HG03060 (cell line): Measurements from ENCODE around the gene TCHP.
"Not testable (repeated sequence)": the region's sequence is repeated elsewhere in the genome, so short reads cannot be mapped to it uniquely, and the experiment has no call there.

Source experiments
- ATAC-seq: cut with Tn5 transposase; IDR thresholded peaks from one replicate; pipeline ENCODE4 v1.9.1; 2021; ENCODE audit warnings: low read depth, moderate number of reproducible peaks; ENCODE audit not compliant: unreplicated experiment

The TCHP gene

DNA sequence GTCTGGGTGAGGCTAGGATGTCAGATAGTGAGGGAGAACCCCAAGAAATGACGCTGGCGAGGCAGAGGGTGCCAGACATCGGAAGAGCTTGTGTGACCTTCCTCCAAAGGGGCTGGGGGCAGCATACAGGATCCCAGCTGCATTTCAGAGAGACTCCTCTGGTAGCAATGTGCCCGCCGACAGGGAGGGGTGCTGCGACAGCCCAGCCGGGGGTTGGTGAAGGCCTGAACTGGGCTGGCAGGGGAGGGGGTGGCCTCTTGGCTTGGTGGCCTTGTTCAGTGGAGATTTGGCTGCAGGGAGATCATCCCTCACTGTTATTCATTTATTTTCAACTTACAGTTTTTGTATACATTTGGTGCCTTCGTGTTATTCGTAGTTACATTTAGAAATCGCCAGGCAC is 5.2 kb downstream of the TCHP start:
- no peak for ATAC-seq

DNA sequence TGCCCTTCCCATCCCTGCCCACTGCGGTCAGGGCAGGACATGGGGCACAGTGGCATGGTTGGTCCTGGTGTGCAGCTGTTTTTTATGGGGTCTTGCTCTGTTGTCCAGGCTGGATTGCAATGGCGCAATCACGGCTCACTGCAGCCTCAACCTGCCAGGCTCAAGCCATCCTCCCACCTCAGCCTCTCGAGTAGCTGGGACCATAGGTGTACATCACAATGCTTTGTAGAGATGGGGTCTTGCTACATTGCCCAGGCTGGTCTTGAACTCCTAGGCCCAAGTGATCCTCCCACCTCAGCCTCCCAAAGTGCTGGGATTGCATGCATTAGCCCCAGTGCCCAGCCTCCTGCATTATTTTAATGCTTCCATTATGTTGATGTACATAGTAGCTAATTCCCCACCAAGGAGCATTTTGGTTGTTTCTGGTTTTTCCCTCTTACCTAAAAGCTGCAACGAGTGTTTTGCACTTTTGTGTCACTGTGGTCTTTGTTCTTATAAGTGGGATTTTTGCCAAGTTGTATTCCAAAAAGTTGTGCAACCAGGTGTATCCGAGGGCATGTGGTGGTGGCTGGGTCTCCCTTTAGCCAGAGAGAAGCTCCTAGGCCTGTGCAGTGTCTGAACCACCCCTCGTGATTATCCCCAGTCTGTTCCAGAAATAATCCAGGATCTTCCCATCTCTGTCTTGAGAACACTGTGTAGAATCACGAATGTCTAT is 10.3 kb downstream of the TCHP start:
- ATAC-seq, result no peak

DNA sequence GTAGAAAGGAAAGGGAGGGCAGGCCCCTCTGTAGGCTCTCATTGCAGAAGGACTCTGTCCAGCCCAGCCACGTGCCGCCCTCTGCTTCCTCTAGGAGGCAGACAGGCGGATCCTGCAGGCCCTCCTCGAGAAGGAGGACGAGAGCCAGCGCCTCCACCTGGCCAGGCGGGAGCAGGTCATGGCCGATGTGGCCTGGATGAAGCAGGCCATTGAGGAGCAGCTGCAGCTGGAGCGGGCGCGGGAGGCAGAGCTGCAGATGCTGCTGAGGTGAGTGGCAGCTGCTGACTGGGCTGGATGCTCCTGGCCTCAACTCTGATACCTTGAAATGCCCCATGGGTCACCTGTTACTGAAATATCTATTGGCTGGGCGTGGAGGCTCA is 10.9 kb downstream of the TCHP start:
- no peak for ATAC-seq

DNA sequence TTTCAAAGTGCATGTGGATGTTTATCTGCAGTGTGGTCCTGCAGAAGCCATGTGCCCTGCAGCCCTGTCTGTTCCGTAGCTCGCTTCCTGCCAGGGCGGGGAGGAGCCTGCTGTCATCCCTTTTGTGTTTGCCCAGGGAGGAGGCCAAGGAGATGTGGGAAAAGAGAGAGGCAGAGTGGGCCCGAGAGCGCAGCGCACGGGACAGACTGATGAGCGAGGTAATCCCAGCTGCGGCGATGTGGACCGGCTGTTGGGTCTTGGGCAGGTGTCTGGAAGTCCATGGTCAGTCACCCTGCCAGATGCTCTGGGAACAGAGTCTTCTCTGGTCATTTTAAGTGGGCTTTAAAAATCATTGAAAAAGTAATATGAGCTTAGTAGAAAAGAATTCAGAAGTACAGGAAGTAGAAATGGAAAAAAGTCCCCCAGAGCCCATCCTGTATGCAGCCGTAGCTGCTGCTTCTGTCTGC is 12.8 kb downstream of the TCHP start:
- ATAC-seq, result no peak

DNA sequence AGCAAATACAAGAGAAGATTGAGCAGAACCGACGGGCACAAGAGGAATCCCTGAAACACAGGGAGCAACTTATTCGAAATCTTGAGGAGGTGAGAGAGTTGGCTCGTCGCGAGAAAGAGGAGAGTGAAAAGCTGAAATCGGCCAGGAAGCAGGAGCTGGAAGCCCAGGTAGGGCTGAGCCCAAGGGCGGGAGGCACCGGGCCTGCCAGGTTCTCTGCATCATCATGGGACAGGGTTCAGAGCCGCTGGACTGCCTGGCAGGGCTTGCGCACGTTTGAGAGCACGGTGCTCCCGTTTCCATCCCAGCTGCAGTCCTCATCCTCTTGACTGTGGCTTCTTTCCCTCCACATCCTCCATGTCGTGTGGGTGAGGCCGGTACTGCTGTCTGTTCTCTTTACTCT is 14.4 kb downstream of the TCHP start:
- ATAC-seq, result no peak

DNA sequence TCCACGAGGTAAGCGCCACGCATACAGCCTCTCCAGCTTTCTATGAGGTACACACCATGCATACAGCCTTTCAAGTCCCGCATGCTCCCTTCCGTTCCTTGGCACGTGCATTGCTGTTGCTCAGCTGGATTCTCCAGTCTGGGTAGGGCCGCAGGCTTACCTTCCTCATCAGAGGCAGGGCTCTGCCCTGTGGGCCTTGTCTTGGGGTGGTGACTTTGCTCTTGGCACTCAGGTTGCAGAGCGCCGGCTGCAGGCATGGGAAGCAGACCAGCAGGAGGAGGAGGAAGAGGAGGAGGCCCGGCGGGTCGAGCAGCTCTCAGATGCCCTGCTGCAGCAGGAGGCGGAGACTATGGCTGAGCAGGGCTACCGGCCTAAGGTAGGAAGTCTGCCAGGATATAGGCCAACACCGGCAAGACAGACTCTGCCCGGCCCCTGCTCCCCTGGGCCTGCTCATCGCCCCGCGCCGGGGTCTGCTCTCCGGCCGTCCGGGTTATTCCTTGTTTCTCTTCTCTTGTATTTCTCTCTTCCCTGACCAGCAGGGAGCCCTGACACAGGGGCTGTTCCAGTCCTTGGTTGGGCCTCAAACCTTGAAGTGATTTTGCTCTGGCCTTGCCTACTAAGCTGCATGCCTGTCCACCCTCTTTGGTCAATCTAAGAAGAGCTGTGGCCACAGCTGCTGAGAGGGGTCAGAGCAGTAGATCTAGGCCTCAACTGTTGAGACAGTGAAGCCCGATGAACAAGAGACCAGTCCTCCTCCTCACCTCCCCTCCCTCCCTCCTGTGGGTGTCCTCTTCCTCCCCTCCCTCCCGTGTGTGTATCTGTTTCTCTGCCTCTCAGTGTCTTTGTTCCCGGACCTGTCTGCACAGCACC is 15.3 kb downstream of the TCHP start:
- ATAC-seq, result no peak

DNA sequence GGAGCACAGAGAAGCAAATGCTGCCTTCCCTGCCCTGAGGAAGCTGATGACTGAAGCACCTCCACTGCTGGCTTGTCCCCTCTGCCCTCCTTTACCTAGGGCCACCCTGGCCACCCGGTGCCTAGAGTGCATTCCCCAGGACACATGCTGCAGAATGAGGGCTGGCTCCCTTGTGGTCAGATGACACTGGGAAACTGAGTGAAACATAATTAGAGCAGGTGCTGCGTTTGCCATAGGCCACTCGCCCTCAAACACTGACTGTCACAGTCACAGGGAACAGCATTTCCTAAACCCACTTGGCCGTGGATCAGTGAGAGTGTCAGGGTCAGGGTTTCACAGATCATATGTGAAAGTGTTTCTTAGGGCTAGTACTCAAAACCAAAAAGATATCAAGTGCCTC is 16.0 kb downstream of the TCHP start:
- no peak for ATAC-seq

DNA sequence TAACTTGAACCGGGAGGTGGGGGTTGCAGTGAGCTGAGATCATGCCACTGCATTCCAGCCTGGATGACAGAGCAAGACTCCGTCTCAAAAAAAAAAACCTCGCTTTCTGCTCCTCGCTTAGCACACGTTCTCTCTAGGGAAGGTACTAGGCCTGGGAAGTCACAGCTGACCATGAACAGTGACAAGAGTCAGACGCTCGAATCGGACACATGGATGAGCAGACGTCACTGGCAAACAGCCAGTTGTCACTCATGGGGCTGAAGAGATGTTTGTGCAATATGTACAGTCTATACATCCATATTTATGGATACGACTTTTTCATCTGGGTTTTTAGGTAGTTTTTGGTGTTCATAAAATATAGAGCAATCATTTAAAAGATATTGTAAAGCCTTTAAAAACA is 19.4 kb downstream of the TCHP start:
- no peak for ATAC-seq

DNA sequence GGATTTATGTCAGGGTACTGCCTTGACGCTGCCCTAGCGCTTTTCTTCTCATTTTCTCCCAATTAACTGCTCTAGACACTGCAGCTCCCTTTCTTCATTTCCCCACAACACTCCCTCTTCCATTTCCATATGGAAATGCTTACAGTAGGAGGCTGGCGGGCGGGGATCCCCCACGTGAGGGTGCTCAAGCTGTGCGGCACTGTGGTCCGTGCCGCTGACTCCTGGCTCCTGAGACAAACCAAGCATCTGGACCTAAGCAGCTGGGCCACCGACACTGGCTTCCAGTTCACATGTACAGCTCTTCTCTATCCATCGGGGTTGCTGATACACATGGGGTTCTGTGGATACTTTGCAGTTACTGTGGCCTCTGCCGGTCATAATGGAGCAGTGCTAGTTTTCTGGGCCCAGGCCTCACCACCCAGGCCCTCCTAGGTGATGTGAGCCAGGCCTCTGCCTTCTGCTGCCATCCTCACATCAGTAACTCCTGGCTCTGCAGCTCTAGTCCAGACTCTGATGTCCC is 20.2 kb downstream of the TCHP start:
- ATAC-seq, result no peak

DNA sequence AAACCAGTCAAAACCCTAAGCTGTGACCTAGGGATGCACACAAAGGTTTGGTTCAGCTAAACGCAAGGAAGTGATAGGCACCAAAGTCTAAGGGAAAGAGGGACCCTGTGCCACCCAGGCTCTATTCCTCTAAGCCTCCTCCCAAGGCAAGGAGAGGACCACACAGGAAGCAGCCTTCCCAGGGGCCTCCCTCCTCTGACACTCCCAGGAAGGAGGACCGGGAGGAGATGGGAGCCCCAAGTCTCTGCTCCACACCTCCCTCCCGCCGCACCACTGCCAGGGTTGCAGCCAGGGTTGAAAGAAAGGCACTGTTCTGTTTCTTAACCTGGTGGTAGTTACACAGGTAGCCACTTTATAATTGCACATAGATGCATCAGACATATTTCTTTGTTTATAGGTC is 21.9 kb downstream of the TCHP start:
- no peak for ATAC-seq

DNA sequence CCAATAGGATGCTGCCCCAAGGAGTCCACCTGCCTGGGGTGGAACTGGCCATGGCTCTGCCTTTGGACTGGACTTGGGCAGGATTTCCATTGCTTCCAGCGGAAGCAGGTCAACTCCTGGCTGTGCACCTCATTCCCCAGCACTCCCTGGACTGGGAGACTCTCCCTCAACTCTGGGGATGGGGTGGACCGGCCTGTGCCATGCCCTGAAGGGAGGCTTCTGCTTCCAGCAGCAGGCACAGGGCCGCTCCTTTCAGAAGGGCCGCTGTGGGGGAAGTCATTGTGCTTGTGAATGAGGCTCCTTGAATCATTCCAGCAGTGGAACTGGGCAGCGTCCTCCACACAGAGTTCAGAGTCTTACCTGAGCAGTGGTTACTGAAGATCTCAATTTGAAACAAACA is 23.0 kb downstream of the TCHP start:
- no peak for ATAC-seq

DNA sequence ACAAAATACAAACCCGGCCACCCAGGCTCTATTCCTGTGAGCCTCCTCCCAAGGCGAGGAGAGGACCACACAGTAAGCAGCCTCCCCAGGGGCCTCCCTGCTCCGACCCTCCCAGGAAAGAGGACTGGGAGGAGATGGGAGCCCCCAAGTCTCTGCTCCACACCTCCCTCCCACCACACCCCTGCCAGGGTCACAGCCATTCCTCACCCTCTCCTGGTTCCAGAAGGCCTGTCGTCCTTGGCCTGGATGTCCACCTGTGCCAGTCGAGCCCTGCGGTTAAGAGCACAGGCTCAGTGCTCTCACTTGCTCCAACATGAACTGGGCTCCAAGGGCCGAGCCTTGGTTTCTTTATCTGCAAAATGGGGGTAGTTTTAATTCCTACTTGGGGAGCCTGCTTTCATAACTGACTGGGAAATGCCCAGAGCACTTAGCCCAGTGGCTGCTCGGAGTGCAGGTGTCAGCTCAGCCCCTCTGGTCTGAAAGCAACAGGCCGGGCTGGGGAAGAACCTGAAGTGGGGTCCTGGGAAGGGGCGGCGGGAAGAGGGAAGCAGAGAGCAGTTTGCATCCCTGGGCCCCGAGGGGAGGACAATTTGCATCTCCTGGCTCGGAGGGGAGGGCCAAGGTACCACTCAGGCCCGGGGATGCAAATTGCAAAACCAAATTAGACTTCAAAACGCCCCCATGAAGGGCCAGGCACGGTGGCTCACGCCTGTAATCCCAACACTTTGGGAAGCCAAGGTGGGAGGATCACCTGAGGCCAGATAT is 23.6 kb downstream of the TCHP start:
- no peak for ATAC-seq

DNA sequence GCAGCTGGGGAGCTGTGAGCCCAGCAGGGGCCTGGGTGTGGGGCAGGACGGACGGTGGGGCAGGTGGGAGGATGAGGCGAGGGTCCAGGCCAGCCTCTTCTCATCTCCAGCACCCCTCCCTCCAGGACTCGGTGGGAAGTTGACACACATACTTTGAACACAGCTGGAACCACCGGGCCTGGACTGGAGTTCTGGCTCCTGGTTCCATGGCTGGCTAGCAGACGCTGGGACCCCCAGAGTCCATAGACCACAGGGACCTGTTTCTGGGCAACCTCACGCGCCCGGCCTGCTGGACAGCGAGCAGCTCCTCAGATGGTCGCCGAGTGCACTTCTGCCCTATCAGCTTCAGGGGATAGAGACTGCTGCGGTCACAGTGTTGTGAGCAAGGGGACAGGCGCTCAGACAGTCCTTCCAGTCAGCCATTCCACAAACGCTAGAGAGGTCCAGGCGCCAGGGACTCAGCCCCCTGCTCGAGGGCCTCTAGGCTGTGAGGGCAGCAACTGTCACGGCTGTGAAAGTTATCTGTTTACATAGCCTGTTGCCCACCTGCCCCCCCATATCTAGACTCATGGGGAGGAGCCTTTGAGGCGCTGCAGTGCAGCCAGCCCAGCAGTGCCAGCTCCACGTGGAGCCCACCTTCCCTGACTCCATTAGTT is 25.2 kb downstream of the TCHP start:
- ATAC-seq, result no peak

DNA sequence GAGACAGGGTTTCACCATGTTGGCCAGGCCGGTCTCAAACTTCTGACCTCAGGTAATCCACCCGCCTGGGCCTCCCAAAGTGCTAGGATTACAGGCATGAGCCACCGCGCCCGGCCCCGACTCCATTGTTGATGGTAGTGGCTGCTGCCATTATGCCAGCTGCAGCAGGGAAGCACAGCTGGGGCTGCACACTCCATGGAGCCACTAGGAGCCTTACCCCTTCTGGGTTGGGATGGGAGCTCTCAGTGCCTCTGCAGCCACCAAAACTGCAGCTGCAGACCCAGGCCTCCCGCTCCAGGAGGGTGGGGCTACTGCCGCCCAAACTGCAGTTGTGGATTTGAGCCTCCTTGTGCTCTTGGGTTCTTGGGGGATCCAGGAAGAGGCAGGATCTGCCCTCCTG is 25.9 kb downstream of the TCHP start:
- no peak for ATAC-seq

DNA sequence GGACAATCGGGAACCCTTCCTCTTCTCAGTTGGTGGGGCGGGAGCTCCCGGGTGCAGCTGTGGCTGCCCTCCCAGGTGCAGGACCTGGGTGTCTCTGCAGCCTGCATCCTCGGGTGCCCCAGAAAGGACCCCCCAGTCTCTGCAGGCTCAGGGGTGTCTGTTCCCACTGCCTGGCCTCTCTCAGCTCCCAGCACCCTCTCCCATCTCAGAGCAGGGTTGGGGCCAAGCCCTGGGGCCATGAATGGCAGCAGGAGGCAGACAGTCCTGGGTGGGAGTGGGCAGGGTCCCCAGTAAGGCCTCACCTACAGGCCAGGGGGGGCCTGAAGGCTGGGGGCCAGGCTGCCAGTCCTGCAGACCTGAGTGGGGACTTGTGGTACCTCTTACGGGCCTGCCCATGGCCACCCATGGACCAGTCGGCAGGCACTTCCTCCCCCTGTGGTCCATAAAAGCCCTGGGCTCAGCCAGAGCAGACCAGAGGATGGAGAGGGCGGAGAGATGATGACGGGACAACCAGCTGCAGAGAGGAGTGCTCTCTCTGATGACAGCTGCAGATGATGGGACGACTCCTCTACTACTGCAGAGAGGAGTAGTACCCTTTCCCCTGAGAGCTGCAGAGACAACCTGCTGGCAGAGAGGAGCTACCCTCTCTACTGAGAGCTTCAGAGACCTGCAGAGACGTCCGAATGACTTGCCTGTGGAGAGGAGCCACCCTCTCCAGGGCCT is 26.6 kb downstream of the TCHP start:
- no peak for ATAC-seq

DNA sequence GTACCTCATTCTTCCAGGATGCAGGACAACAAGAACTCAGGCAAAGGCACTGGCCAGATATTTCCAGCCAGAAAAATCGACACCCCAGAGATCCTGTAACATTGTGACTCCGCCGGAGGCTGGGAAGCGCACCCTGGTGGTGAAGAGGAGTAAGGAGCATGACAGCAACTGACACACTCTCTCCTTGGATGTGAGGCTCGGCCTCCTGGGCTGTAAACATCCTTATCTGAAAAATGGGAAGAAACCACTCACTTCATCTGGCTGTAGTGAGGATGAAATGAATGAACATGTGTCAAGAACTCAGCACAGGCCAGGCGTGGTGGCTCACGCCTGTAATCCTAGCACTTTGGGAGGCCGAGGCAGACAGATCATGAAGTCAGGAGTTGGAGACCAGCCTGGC is 27.5 kb downstream of the TCHP start:
- ATAC-seq, result no peak

DNA sequence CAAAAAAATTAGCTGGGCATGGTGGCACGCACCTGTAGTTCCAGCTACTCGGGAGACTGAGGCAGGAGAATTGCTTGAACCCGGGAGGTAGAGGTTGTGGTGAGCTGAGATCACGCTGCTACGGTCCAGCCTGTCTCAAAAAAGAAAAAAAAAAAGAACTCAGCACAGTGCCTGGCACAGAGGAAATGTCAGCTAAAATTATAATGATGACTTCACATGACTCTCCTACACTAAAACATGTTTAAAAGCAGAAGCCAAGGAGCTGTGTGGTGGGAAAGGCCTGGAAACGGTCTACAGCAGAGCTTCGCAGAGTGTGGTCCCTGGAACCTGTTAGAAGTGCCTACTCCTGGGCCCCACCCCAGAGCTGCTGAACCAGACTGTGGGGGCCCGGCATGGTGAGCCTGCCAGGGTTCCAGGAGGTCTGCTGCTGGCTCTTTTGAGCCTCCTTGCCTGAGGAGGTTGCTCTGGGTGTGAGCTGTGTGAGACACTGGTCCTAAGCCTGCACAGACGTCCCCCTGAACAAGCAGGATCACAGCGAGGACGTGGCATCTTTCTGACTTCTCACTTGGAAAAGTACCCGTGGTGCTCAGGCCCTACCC is 28.1 kb downstream of the TCHP start:
- ATAC-seq, result no peak

DNA sequence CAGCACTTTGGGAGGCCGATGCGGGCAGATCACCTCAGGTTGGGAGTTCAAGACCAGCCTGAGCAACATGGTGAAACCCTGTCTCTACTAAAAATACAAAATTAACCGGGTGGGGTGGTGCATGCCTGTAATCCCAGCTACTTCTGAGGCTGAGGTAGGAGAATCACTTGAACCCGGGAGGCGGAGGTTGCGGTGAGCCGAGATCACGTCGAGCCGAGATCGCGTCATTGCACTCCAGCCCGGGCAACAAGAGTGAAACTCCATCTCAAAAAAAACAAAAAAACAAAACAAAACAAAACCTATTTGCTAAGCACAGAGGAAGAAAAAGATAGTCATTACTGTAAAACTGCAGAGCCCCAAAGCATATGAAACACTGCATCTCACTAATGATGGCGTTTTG is 29.3 kb downstream of the TCHP start:
- not testable (repeated sequence) for ATAC-seq

DNA sequence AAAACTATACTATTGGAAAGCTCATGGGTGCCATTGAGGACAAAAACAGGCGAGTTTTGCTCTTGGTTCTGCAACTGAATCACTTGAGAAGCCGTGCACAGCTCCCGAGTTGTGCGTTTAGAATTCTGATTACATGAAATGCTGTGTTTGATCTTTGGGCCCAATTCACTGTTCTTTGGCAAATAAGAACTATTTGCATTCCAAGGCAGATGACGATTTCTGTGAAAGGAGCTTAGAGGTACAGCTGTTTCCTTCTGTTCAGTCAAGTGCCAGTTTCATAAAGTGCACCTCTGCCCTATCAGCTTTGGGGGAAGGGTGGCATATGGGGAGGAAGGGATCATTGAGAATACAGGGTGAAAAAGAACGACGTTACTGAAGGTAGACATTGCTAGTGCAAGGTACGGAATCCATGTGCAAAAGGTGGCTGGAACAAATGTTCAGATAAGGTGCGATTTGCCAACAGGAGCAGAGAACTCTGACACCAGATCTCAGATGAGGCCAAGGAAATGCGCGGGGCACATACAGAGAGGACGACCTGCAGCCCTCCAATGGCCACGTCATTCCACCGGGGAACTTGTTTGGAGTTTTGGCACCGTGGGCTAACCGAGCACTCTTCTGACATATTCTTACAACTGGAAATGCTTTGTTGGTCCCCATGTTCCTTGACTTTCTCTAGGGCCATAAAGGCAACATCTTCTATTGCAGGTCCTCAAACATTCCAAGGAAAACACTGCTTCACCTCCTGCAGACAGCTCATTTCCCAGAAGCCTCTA is 30.1 kb downstream of the TCHP start:
- no peak for ATAC-seq
